Lung (tissue), 16 donors: ENCODE results near the gene SRRM1. TPM values are rescaled to one million over a fixed set of nuclear protein-coding genes. Genes with fewer than 3 reads are reported as not detected.
A peak's percentile ranks its signal among the peaks of the same experiment; 100 is the strongest.

Experiments used
- ATAC-seq: fragments of 200-7000 bp; cut with Tn5 transposase; one replicate; pipeline ENCODE4 v1.9.1; 2020; ENCODE audit warnings: moderate number of reproducible peaks; ENCODE audit not compliant: insufficient read depth, low FRiP score
- DNase-seq, 3 donors: peaks; one replicate each; pipeline ENCODE4 v3.0.0-alpha.2; 2013 to 2017
- H3K27ac ChIP-seq, 2 donors: one replicate each; pipeline ENCODE4 v1.5.1; 2013; ENCODE audit warnings: mild to moderate bottlenecking in 2 of 2, moderate library complexity in 2 of 2, control low read depth in 1 of 2, inconsistent platforms in 1 of 2, low read depth in 1 of 2, low read length in 1 of 2
- H3K27me3 ChIP-seq, 3 donors: one replicate each; pipeline ENCODE4 v1.5.1; 2013; ENCODE audit warnings: low read length in 2 of 3; ENCODE audit not compliant: control insufficient read depth in 3 of 3, insufficient read depth in 3 of 3
- H3K36me3 ChIP-seq, 4 donors: one replicate each; pipeline ENCODE4 v1.5.1; 2013; ENCODE audit warnings: low read length in 4 of 4, mild to moderate bottlenecking in 1 of 4, moderate library complexity in 1 of 4; ENCODE audit not compliant: control insufficient read depth in 4 of 4, insufficient read depth in 4 of 4
- H3K4me1 ChIP-seq, 5 donors: one replicate each; pipeline ENCODE4 v1.5.1; 2013; ENCODE audit warnings: low read length in 5 of 5, mild to moderate bottlenecking in 2 of 5, moderate library complexity in 1 of 5; ENCODE audit not compliant: control insufficient read depth in 5 of 5, insufficient read depth in 5 of 5
- H3K4me3 ChIP-seq: one replicate; pipeline ENCODE4 v1.5.1; 2013; ENCODE audit warnings: mild to moderate bottlenecking, control low read depth, moderate library complexity
- H3K9ac ChIP-seq, 2 donors: one replicate each; pipeline ENCODE4 v1.5.1; 2013; ENCODE audit warnings: low read length in 2 of 2, control low read depth in 1 of 2; ENCODE audit not compliant: insufficient read depth in 1 of 2
- H3K9me3 ChIP-seq, 4 donors: one replicate each; pipeline ENCODE4 v1.5.1; 2013; ENCODE audit warnings: low read length in 3 of 4, mild to moderate bottlenecking in 1 of 4, moderate library complexity in 1 of 4; ENCODE audit not compliant: control insufficient read depth in 4 of 4, insufficient read depth in 3 of 4
- CTCF ChIP-seq: IDR thresholded peaks from 2 replicates; pipeline ENCODE4 v1.5.1; 2012; ENCODE audit warnings: mild to moderate bottlenecking; ENCODE audit errors: control extremely low read depth, extremely low read depth
- WGBS, 2 donors: extraction: QIAGEN DNeasy Blood & Tissue Kit; methylation state at CpG; one replicate each; pipeline ENCODE4 v1.1.7; 2013; 5-methylcytosine and 5-hydroxymethylcytosine counted together
- long read RNA-seq, 5 donors: transcript quantifications; one replicate each; lab custom pipeline, GENCODE V29; 2026
- polyA plus RNA-seq, 2 donors: library from polyadenylated mRNA; stranded (reverse); fragments of 200-250 nt; gene quantifications; one replicate each; pipeline ENCODE4 v1.2.1, GENCODE V29; 2013
- total RNA-seq, 2 donors: library from RNA; depleted of rRNA in 1 of 2; stranded (reverse); fragments of >200 nt in 1 of 2; gene quantifications; one replicate each; pipeline ENCODE4 v1.2.1, GENCODE V29; 2014 to 2021
- donor health status: control.
- donor health status: control.
- donor health status: Bipolar disorder and iron deficiency.
- donor health status: healthy.
- donor health status: DM: yes; HTN: yes; CAD: no.

Gene SRRM1
- total RNA-seq (10 to 100 TPM; 92.4 to 95.8 TPM), polyA plus RNA-seq (10 to 100 TPM; 37.4 to 42.3 TPM)
- long read RNA-seq, donor 1, transcript SRRM1-216 (2 exons, 513 nt): major isoform, 5 of 62 reads
- long read RNA-seq, donor 1, partial matches to known transcripts: 54 of 62 reads
- long read RNA-seq, donor 1, other reads (novel, unspliced or antisense): 0 of 62 reads
- long read RNA-seq, donor 2, partial matches to known transcripts: 40 of 51 reads
- long read RNA-seq, donor 2, other reads (novel, unspliced or antisense): 0 of 51 reads
- long read RNA-seq, donor 3, partial matches to known transcripts: 79 of 82 reads
- long read RNA-seq, donor 3, other reads (novel, unspliced or antisense): 0 of 82 reads
- long read RNA-seq, donor 4, partial matches to known transcripts: 126 of 133 reads
- long read RNA-seq, donor 4, other reads (novel, unspliced or antisense): 0 of 133 reads
- long read RNA-seq, donor 5, transcript SRRM1-206 (4 exons, 799 nt): minor isoform, 5 of 124 reads
- long read RNA-seq, donor 5, transcript SRRM1-216 (2 exons, 513 nt): major isoform, 8 of 124 reads
- long read RNA-seq, donor 5, partial matches to known transcripts: 106 of 124 reads
- long read RNA-seq, donor 5, other reads (novel, unspliced or antisense): 0 of 124 reads

GRCh38 chr1:24642481-24643362 is at the start of gene SRRM1:
Gene SRRM1 (plus strand): TSS chr1:24643302. CDS start chr1:24643327, 25 bp downstream.
- 0 to 1% methylated on average over 75 to 95 of the region's 95 CpGs for WGBS, 2 donors
- Histone ChIP-seq H3K9ac (peak within 1 kb of the TSS; percentile 99 to 100), H3K9me3 (no peaks in the 10 kb centered on the region), H3K4me3 (peak within 1 kb of the TSS; percentile 78), H3K4me1 (peaks cover 3 to 17% (median 11%) of the 10 kb centered on the region in 5 donors), H3K36me3 (peaks cover 1 to 13% (median 5%) of the 10 kb centered on the region in 4 donors), H3K27me3 (no peaks in the 10 kb centered on the region), H3K27ac (peak within 1 kb of the TSS; percentile 96 to 99)
- DNase-seq (peak; percentile 100), ATAC-seq (peak; percentile 96)
- TF ChIP-seq CTCF: no peak

- Histone ChIP-seq H3K4me1 (peaks cover 0 to 6% (median 0%) of the 10 kb centered on the region in 5 donors), H3K27me3 (no peaks in the 10 kb centered on the region), H3K4me3 (no peak overlapping the region), H3K9ac (no peak overlapping the region), H3K9me3 (no peaks in the 10 kb centered on the region), H3K36me3 (no peaks in the 10 kb centered on the region), H3K27ac (no peak overlapping the region)
- ATAC-seq (no peak), DNase-seq (peak in 2 of 3 donors; percentile 41 to 68)
- no peak for TF ChIP-seq CTCF
- 73 to 92% methylated on average over 3 of the region's 3 CpGs for WGBS, 2 donors
These were observed 48.8 kb upstream of the SRRM1 start for GRCh38 chr1:24594328-24594598.

GRCh38 chr1:24596401-24596880 is 46.7 kb upstream of the SRRM1 start:
- no peak for TF ChIP-seq CTCF
- H3K4me3 ChIP-seq: no peak overlapping the region
- 80 to 84% methylated on average over 9 of the region's 9 CpGs for WGBS, 2 donors
- ATAC-seq (no peak), DNase-seq (no peak)
- H3K9ac ChIP-seq: no peak overlapping the region
- no peaks in the 10 kb centered on the region for H3K27me3 ChIP-seq
- no peak overlapping the region for H3K27ac ChIP-seq
- no peaks in the 10 kb centered on the region for H3K9me3 ChIP-seq
- H3K4me1 ChIP-seq: peaks cover 0 to 6% (median 0%) of the 10 kb centered on the region in 5 donors
- no peaks in the 10 kb centered on the region for H3K36me3 ChIP-seq
